HepG2 (cell line): Measurements from ENCODE around the gene CCDC9B. TPM values are rescaled to one million over a fixed set of nuclear protein-coding genes. Genes with fewer than 3 reads are reported as not detected.

Source experiments
- ATAC-seq: fragments of 200-7000 bp; cut with Tn5 transposase; 3 replicates; pipeline ENCODE4 v1.9.1; 2020; ENCODE audit warnings: mild to moderate bottlenecking, moderate library complexity
- BruUV-seq: library from RNA; stranded (reverse); fragments of 400-500 nt; replicated peaks from 2 replicates; lab custom pipeline; 2021; lab: Mats Ljungman, UMichigan
- CTCF ChIA-PET: fragments of 300-600 bp; formaldehyde crosslinking; extraction: SDS; loops from one replicate; lab custom pipeline; 2021; ENCODE audit warnings: low total read pairs, inconsistent platforms, low intra/inter-chr PET ratio; lab: Yijun Ruan, JAX
- POLR2A ChIA-PET: fragments of 350-600 bp; sonication (Branson Sonifier 250); formaldehyde crosslinking; loops from one replicate; lab custom pipeline; 2020; ENCODE audit warnings: antibody characterized with exemption, inconsistent platforms; lab: Yijun Ruan, JAX
- DNase-seq: peaks from one replicate; pipeline ENCODE4 v3.0.0-alpha.2; 2015; ENCODE audit warnings: low spot score
- FAIRE-seq: peaks from 3 replicates; lab custom pipeline; 2011; peaks lifted over from hg19 to GRCh38; lab: Jason Lieb, UNC
- H2AFZ ChIP-seq: one replicate; pipeline ENCODE4 v1.6.1; 2011; ENCODE audit warnings: low read length, inconsistent platforms
- H3K27ac ChIP-seq: fragments of 300-600 bp; 3 replicates; pipeline ENCODE4 v1.8.0; 2011; ENCODE audit warnings: mixed run types, mild to moderate bottlenecking, mixed read lengths, low read length, inconsistent platforms; ENCODE audit not compliant: insufficient read depth; ENCODE audit errors: extremely low read length
- H3K27me3 ChIP-seq, 2 experiments: fragments of 200-600 bp in 1 of 2; 2 replicates in 1 of 2; 3 replicates in 1 of 2; pipeline versions ENCODE4 v1.6.0 to v1.8.0; 2011; ENCODE audit warnings: low read length in 2 of 2, mild to moderate bottlenecking in 2 of 2, moderate library complexity in 2 of 2, inconsistent platforms in 1 of 2; ENCODE audit not compliant: insufficient read depth in 2 of 2, control insufficient read depth in 1 of 2
- H3K36me3 ChIP-seq, 2 experiments: fragments of 200-600 bp in 1 of 2; replicated peaks in 1 of 2; 2 replicates in 1 of 2; 3 replicates in 1 of 2; pipeline versions ENCODE4 v1.5.1 to v1.8.0; 2011; ENCODE audit warnings: low read length in 2 of 2, inconsistent platforms in 1 of 2; ENCODE audit not compliant: insufficient read depth in 2 of 2, control insufficient read depth in 1 of 2
- H3K4me1 ChIP-seq: 2 replicates; pipeline ENCODE4 v1.5.1; 2012; ENCODE audit warnings: low read length, inconsistent platforms; ENCODE audit not compliant: insufficient read depth
- H3K4me2 ChIP-seq: 2 replicates; pipeline ENCODE4 v1.6.0; 2011; ENCODE audit warnings: low read depth, low read length, inconsistent platforms
- H3K4me3 ChIP-seq, 3 experiments: fragments of 200-600 bp in 1 of 3; sonication (generic), shearing (Covaris generic) in 1 of 3; replicated peaks in 1 of 3; 2 replicates each; pipeline ENCODE4 v1.5.1; 2011 to 2016; ENCODE audit warnings: low read length in 3 of 3, inconsistent platforms in 2 of 3, low read depth in 2 of 3, mild to moderate bottlenecking in 2 of 3, control low read depth in 1 of 3, mixed read lengths in 1 of 3; ENCODE audit not compliant: insufficient read depth in 1 of 3
- H3K79me2 ChIP-seq: one replicate; pipeline ENCODE4 v1.6.1; 2011; ENCODE audit warnings: low read length, inconsistent platforms; ENCODE audit not compliant: insufficient read depth
- H3K9ac ChIP-seq: 2 replicates; pipeline ENCODE4 v1.6.0; 2011; ENCODE audit warnings: mild to moderate bottlenecking, low read depth, low read length, inconsistent platforms; ENCODE audit not compliant: insufficient read depth
- H3K9me3 ChIP-seq: 2 replicates; pipeline ENCODE4 v1.5.1; 2012; ENCODE audit warnings: mild to moderate bottlenecking, low read length
- H4K20me1 ChIP-seq: 2 replicates; pipeline ENCODE4 v1.6.0; 2011; ENCODE audit warnings: inconsistent platforms, mild to moderate bottlenecking, low read length, moderate library complexity; ENCODE audit not compliant: insufficient read depth
- CENPX ChIP-seq: sonication (generic); formaldehyde crosslinking; IDR thresholded peaks from 2 replicates; pipeline ENCODE4 v1.9.0; 2021; ENCODE audit warnings: mild to moderate bottlenecking, missing genetic modification reagents, moderate library complexity
- CREB1 ChIP-seq, 2 experiments: fragments of 450-650 bp in 1 of 2; IDR thresholded peaks; 2 replicates each; pipeline ENCODE4 v1.6.1; 2016 to 2017; ENCODE audit warnings: control low read depth in 1 of 2, mild to moderate bottlenecking in 1 of 2, missing compliant biosample characterization in 1 of 2, missing genetic modification characterization in 1 of 2
- ETV5 ChIP-seq: IDR thresholded peaks from 2 replicates; pipeline ENCODE4 v1.6.1; 2018; ENCODE audit warnings: missing biosample characterization, missing genetic modification reagents, inconsistent platforms, borderline replicate concordance
- FOSL2 ChIP-seq: sonication (generic); formaldehyde crosslinking; IDR thresholded peaks from 2 replicates; pipeline ENCODE4 v1.4.0; 2020; ENCODE audit warnings: missing genetic modification reagents
- FOXM1 ChIP-seq: sonication (generic); formaldehyde crosslinking; IDR thresholded peaks from 2 replicates; pipeline ENCODE4 v1.5.0; 2020; ENCODE audit warnings: missing genetic modification reagents
- GLI4 ChIP-seq: sonication (generic); formaldehyde crosslinking; IDR thresholded peaks from 2 replicates; pipeline ENCODE4 v1.5.1; 2020; ENCODE audit warnings: missing genetic modification reagents, mild to moderate bottlenecking, moderate library complexity, borderline replicate concordance
- NFE2 ChIP-seq: sonication (generic); formaldehyde crosslinking; IDR thresholded peaks from 2 replicates; pipeline ENCODE4 v1.4.0; 2020; ENCODE audit warnings: missing genetic modification reagents
- PAWR ChIP-seq: sonication (generic); formaldehyde crosslinking; IDR thresholded peaks from 2 replicates; pipeline ENCODE4 v1.4.0; 2020; ENCODE audit warnings: missing genetic modification reagents, mild to moderate bottlenecking, borderline replicate concordance
- RFX5 ChIP-seq: IDR thresholded peaks from 2 replicates; pipeline ENCODE4 v1.6.1; 2011; ENCODE audit warnings: low read depth, low read length, improper control_type of control experiment
- RFXANK ChIP-seq: IDR thresholded peaks from 2 replicates; pipeline ENCODE4 v1.6.1; 2016
- RFXAP ChIP-seq: sonication (generic); formaldehyde crosslinking; IDR thresholded peaks from 2 replicates; pipeline ENCODE4 v1.4.0; 2020; ENCODE audit warnings: missing genetic modification reagents, borderline replicate concordance
- SAP130 ChIP-seq: IDR thresholded peaks from 2 replicates; pipeline ENCODE4 v1.6.1; 2016; ENCODE audit warnings: low read depth
- ZNF263 ChIP-seq: sonication (generic); formaldehyde crosslinking; IDR thresholded peaks from 2 replicates; pipeline ENCODE4 v1.4.0; 2020; ENCODE audit warnings: missing genetic modification reagents
- ZNF430 ChIP-seq: sonication (generic); formaldehyde crosslinking; IDR thresholded peaks from 2 replicates; pipeline ENCODE4 v1.9.0; 2021; ENCODE audit warnings: mild to moderate bottlenecking, missing genetic modification reagents
- WGBS: methylation state at CpG from one replicate; pipeline ENCODE4 v1.1.6; 2017; ENCODE audit warnings: low lambda C conversion rate; 5-methylcytosine and 5-hydroxymethylcytosine counted together
- in situ Hi-C: cut with HindIII; loops from 2 replicates; pipeline ENCODE4 v1.10.0; 2017; ENCODE audit warnings: low pct_unique_long_range_greater_than_20kb; ENCODE audit not compliant: extremely low pct_ligation_motif_present
- intact Hi-C: fragments of 100-400 bp; cut with micrococcal nuclease; formaldehyde crosslinking; loops from one replicate; pipeline ENCODE4 v1.10.0; 2022; ENCODE audit not compliant: unreplicated experiment
- polyA plus RNA-seq, 8 experiments: library from polyadenylated mRNA; depleted of rRNA in 3 of 8; stranded (reverse) in 7 of 8; unstranded in 1 of 8; fragments of >200 nt; fragmentation: Illumina TruSeq in 4 of 8; extraction: Trizol in 4 of 8; gene quantifications; 2 replicates each; pipeline versions ENCODE4 v1.2.1 to v1.2.3, GENCODE V29; 2011 to 2016; ENCODE audit warnings: low read depth in 4 of 8, missing spikeins in 1 of 8, mixed read lengths in 1 of 8; ENCODE audit not compliant: insufficient read depth in 1 of 8
- total RNA-seq, 5 experiments: library from RNA; depleted of rRNA; stranded (reverse); fragments of >200 nt; fragmentation: Illumina TruSeq; extraction: Trizol; gene quantifications; 2 replicates each; pipeline ENCODE4 v1.2.3, GENCODE V29; 2016; ENCODE audit warnings: low read depth in 1 of 5
- TF ChIP-seq, protein P1 (sequence below): sonication (generic); formaldehyde crosslinking; conservative IDR thresholded peaks from 2 replicates; pipeline ENCODE4 v1.8.0; 2022; ENCODE audit warnings: missing genetic modification reagents
- TF ChIP-seq, protein P2 (sequence below): IDR thresholded peaks from 2 replicates; pipeline ENCODE4 v1.6.1; 2018; ENCODE audit warnings: missing genetic modification reagents, mild to moderate bottlenecking, missing compliant biosample characterization
- TF ChIP-seq, protein P3 (sequence below): sonication (generic); formaldehyde crosslinking; IDR thresholded peaks from 2 replicates; pipeline ENCODE4 v1.8.0; 2022; ENCODE audit warnings: low read depth, missing genetic modification reagents

The CCDC9B gene
- total and polyA plus RNA-seq, 2 of the 13 experiments (the other 11 are each of a cell fraction or from before 2014, with no cell fraction given) = 0.98 to 1.6 TPM

DNA sequence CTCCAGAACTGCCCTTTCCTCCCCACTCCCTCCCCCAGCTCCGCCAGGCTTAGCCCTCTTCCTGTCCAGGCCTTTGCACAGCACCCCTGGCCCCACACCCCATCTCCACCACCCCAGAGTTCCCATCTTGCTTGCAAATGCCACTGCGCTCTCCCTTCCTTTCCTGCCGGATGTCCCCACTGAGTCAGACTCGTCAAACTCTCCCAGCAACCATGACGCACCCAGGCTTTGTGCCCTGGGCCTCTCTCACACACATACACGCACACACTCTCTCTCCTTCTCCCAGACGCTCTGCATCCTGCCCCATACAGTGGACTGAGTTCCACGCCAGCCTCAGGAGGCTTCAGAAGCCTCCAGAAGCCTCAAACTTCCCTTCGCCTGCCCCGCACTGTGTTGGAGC is 2.8 kb upstream of the CCDC9B start:
- no peaks in the 10 kb centered on the region; a peak in 1 of 5 replicates for H3K27me3 ChIP-seq
- DNase-seq (peak; percentile 52), ATAC-seq (no peak), FAIRE-seq (no peak)
- in situ Hi-C loops (no loop called here), intact Hi-C loops (no loop called here)
- TF ChIP-seq, protein P1, sequence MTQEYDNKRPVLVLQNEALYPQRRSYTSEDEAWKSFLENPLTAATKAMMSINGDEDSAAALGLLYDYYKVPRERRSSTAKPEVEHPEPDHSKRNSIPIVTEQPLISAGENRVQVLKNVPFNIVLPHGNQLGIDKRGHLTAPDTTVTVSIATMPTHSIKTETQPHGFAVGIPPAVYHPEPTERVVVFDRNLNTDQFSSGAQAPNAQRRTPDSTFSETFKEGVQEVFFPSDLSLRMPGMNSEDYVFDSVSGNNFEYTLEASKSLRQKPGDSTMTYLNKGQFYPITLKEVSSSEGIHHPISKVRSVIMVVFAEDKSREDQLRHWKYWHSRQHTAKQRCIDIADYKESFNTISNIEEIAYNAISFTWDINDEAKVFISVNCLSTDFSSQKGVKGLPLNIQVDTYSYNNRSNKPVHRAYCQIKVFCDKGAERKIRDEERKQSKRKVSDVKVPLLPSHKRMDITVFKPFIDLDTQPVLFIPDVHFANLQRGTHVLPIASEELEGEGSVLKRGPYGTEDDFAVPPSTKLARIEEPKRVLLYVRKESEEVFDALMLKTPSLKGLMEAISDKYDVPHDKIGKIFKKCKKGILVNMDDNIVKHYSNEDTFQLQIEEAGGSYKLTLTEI (CRISPR knock-in tag) = no peak
- TF ChIP-seq PAWR (CRISPR knock-in tag) (no peak), CENPX (CRISPR knock-in tag) (no peak), FOXM1 (CRISPR knock-in tag) (no peak), RFX5 (peak; percentile 97), ZNF263 (CRISPR knock-in tag) (no peak), RFXAP (peak; percentile 56; the same call in 1 of the 2 replicates), RFXANK (CRISPR knock-in tag) (peak; percentile 97), FOSL2 (CRISPR knock-in tag) (peak; percentile 68; the same call in 1 of the 2 replicates), CREB1 (IDR thresholded peaks at IDR 0.05) (peak; percentile 51), CREB1 (CRISPR knock-in tag; IDR thresholded peaks at IDR 0.05) (no peak), SAP130 (CRISPR knock-in tag) (peak; percentile 55; the same call in 1 of the 2 replicates), ETV5 (CRISPR knock-in tag) (peak; percentile 52; the same call in 1 of the 2 replicates), NFE2 (CRISPR knock-in tag) (no peak), ZNF430 (CRISPR knock-in tag) (no peak), GLI4 (no peak)
- TF ChIP-seq, protein P2, sequence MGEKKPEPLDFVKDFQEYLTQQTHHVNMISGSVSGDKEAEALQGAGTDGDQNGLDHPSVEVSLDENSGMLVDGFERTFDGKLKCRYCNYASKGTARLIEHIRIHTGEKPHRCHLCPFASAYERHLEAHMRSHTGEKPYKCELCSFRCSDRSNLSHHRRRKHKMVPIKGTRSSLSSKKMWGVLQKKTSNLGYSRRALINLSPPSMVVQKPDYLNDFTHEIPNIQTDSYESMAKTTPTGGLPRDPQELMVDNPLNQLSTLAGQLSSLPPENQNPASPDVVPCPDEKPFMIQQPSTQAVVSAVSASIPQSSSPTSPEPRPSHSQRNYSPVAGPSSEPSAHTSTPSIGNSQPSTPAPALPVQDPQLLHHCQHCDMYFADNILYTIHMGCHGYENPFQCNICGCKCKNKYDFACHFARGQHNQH (CRISPR knock-in tag) = no peak
- TF ChIP-seq, protein P3, sequence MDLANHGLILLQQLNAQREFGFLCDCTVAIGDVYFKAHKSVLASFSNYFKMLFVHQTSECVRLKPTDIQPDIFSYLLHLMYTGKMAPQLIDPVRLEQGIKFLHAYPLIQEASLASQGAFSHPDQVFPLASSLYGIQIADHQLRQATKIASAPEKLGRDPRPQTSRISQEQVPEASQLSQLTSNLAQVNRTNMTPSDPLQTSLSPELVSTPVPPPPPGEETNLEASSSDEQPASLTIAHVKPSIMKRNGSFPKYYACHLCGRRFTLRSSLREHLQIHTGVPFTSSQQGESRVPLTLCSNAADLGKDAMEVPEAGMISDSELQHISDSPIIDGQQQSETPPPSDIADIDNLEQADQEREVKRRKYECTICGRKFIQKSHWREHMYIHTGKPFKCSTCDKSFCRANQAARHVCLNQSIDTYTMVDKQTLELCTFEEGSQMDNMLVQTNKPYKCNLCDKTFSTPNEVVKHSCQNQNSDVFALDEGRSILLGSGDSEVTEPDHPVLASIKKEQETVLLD (CRISPR knock-in tag) = no peak
- H3K27ac ChIP-seq = no peak overlapping the region
- peaks cover 83% of the 10 kb centered on the region for H3K4me1 ChIP-seq
- H3K4me2 ChIP-seq = peak overlapping the region; percentile 30; the same call in 1 of the 2 replicates
- H3K9ac ChIP-seq = no peak overlapping the region
- no peak overlapping the region for H2AFZ ChIP-seq
- ChIA-PET POLR2A (interaction anchor here (2.1 kb wide), 1 partner anchor 21 kb away, joined by 5 read pairs; the partner anchor contains the start of gene INAFM2), CTCF (interaction anchor here (1.6 kb wide), 1 partner anchor 11 kb away, joined by 7 read pairs; no protein-coding TSS in a partner anchor)
- no peaks in the 10 kb centered on the region for H3K79me2 ChIP-seq
- no peaks in the 10 kb centered on the region for H3K9me3 ChIP-seq
- H3K4me3 ChIP-seq = no peak overlapping the region; a peak in 1 of 6 replicates
- no peaks in the 10 kb centered on the region for H3K36me3 ChIP-seq
- WGBS = 3% methylated on average over 9 of the region's 10 CpGs
- no TSS peak for BruUV-seq
- H4K20me1 ChIP-seq = peaks cover 2% of the 10 kb centered on the region; the same call in 1 of the 2 replicates
